ENCODE measurements around the gene ENGASE.
"Not testable (repeated sequence)": the region's sequence is repeated elsewhere in the genome, so short reads cannot be mapped to it uniquely, and the experiment has no call there.

Gene ENGASE

GRCh38 chr17:79028496-79029326, 45.9 kb upstream of the ENGASE start:
- TF ChIP-seq CTCF (IDR thresholded peaks at IDR 0.05; ENCODE audit: insufficient read depth, low read depth, low read length, missing control alignments): peak; percentile 33
- H3K4me3 ChIP-seq (ENCODE audit: low read length): no peak overlapping the region
- no peak for DNase-seq (ENCODE audit: low read depth)

GRCh38 chr17:79029327-79030009, 45.2 kb upstream of the ENGASE start:
- TF ChIP-seq CTCF (IDR thresholded peaks at IDR 0.05; ENCODE audit: insufficient read depth, low read depth, low read length, missing control alignments): no peak
- no peak overlapping the region for H3K4me3 ChIP-seq (ENCODE audit: low read length)
- no peak for DNase-seq (ENCODE audit: low read depth)

- DNase-seq (ENCODE audit: low read depth); H3K4me3 ChIP-seq (ENCODE audit: low read length): not testable (repeated sequence)
These were observed 44.0 kb upstream of the ENGASE start for GRCh38 chr17:79030636-79031035.

- TF ChIP-seq CTCF (IDR thresholded peaks at IDR 0.05; ENCODE audit: insufficient read depth, low read depth, low read length, missing control alignments): no peak
- no peak overlapping the region for H3K4me3 ChIP-seq (ENCODE audit: low read length)
- no peak for DNase-seq (ENCODE audit: low read depth)
These were observed 42.4 kb upstream of the ENGASE start for GRCh38 chr17:79031996-79032875.

GRCh38 chr17:79033046-79033616, 41.5 kb upstream of the ENGASE start:
- H3K4me3 ChIP-seq (ENCODE audit: low read length): no peak overlapping the region

DNA sequence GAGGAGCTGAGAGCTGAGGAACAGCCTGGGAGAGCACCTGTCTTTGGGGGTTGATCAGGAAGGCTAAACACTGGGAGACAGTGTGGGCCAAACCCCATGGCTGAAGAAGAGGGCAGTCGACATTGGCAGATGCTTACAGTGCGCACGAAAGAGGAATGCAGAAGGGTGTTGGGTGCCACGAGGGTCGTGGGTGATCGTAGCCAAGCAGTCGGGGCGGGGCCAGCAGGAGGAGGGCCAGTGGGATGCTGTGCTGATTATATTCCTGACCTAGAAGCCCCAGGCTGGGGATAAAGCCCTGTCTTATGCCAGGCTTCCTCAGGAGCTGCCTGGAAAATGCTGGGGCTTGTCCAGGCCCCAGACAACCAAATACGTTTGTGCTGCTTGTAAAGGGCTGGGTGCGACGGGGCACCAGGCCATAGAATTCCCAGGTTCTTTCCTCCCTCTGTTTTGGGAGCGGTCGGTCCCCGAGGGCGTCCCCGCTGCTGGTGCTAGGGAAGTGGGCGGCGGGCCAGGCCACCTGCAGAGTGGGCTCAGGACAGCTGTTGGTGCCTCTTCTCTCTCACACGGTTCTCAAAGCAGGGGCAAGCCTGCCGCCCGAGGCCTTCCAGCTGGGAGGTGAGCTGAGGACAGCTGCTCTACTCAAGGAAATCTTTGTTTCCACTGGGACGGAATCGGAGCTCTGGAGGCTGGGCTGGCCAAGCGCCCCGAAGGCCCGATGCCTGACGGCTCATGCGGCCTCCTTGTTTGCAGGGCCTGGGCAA, 40.7 kb upstream of the ENGASE start:
- no peak for TF ChIP-seq CTCF (IDR thresholded peaks at IDR 0.05; ENCODE audit: insufficient read depth, low read depth, low read length, missing control alignments)
- peak; percentile 20 for DNase-seq (ENCODE audit: low read depth)

More at GRCh38 chr17:79033046-79033616, 41.5 kb upstream of the ENGASE start:
- no peak for DNase-seq (ENCODE audit: low read depth)
- no peak for TF ChIP-seq CTCF (IDR thresholded peaks at IDR 0.05; ENCODE audit: insufficient read depth, low read depth, low read length, missing control alignments)

More for the DNA sequence above, 40.7 kb upstream of the ENGASE start:
- no peak overlapping the region for H3K4me3 ChIP-seq (ENCODE audit: low read length)

All from epithelial cell of esophagus (primary cell).